Pulmonary artery endothelial cell (primary cell): Measurements from ENCODE around the gene CES4A. TPM values are rescaled to one million over a fixed set of nuclear protein-coding genes. Genes with fewer than 3 reads are reported as not detected.
"Not testable (repeated sequence)": the region's sequence is repeated elsewhere in the genome, so short reads cannot be mapped to it uniquely, and the experiment has no call there.

Source experiments
- DNase-seq: peaks from one replicate; pipeline ENCODE4 v3.0.0-alpha.2; 2011; ENCODE audit warnings: low read depth, low spot score
- total RNA-seq: library from RNA; depleted of rRNA; stranded (reverse); fragments of >200 nt; gene quantifications from 2 replicates; pipeline ENCODE4 v1.2.3, GENCODE V29; 2014

Gene CES4A
- total RNA-seq, 1 donor from 2014 or later: 0.59 TPM

DNA sequence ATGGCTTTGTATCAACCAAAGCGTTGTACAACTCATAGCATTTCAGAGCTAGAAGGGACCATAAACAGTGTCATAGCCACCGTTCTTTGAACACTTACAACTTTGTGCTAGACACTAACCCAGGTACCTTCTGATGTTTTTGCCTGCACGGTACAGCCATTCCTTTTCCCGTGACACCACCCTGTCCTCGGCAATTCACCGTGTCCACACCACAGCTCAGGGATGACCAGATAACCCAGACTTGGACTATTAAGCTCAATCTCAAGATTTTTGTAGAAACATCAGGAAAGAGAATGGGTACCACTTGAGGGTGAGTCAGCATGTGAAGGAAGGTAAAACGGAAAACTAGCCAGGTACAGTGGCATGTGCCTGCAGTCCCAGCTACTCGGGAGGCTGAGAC, 30.8 kb downstream of the CES4A start:
- DNase-seq: no peak

DNA sequence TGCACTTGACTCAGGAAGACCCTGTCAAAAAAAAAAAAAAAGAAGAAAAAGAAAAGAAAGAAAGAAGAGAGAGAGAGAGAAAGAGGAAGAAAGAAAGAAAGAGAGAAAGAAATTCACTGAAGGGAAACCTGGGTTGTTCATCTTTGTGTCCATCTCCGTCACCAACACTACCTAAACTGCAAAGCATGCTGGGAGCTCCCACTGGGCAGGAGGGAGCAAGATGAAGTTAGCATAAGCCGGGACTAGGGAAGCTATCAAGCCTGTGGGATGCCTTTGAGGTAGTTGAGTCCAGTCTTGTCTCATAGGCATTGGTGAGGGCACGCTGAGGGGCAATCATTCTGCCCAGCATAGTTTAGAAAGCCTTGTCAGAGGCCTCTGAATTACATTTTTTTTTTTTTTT, 32.9 kb downstream of the CES4A start:
- DNase-seq: no peak

DNA sequence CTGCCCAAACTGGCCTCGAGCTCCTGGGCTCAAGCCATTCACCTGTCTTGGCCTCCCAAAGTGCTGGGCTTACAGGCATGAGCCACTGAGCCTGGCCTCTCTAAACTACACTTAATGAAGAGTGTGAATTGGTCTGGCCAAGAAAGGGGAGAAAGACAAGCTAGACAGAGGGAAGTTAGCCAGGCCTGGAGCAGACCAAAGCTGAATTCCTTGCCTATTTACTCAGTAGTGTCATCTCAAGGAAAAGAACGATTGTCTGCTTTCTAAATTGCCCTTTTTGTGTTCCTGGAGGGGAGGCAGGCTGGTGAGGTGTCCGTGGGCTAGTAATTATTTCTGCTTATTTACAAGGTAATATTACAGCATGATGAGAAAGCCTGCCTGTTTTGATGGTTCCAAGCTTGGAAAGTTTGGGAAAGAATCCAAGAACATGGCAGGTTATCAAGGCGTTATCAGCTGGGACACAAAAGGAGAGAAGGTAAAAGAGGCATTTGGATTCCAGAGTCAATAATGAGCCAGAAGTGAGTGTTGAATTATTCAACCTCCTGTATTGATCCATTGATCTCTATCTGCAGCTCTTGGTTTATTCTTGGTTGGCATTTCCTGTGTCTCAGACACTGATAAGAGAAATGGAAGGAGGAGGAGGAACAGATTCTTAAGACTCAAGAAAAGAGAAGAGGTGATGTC, 34.3 kb downstream of the CES4A start:
- no peak for DNase-seq

DNA sequence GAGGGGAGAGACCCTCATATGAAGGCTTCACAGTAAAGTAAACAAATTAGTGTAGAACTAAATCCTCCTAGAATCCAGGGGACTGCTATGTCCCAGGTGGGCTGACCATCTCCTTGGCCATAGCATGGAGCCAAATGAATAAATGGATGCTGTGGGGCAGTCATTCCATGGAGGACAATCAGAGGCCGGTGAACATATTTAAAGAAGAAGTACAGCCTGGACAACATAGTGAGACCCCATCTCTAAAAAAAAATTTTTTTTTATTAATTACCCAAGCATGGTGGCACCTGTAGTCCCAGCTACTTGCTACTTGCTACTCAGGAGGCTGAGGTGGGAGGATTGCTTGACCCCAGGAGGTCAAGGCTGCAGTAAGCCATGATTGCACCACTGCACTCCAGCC, 35.3 kb downstream of the CES4A start:
- DNase-seq: no peak

DNA sequence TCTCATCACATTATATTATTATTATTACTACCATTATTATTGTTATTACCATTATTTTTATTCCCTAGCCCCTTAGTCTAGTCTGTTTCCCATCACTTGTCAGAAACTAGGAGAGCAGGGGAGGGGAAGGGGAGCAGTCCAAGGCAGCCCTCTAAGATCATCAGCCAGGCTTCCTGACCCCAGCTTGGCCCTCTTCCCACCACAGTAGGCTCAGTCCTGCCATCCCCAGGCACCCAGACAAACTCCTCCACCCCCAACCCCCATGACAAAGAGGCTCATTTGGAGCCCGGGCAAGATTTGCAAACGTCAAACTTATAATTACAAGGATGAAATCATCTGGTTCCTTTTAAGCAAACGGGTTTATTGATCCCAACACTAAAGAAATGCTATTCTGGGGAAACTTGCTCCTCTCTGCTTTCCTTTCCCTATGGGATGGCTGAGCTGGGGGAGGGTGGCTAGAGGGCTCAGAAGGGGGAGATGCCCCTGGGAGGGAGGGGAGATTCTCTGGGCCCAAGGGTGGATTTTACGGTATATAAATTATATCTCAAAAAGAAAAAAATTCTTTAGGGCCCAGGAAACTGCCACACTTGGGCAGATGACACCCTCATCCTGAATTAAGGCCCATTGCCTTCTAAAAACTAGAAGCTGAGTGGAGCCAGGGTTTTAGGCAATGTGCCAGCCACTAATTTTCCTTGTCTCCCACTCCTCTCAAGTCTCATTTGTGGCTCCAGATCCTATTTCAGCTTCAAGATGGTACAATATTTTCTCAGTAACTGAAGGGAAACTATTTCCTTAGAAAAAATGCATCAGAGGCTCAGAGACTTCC, 36.2 kb downstream of the CES4A start:
- DNase-seq: no peak

GRCh38 chr16:67025210-67025550, 36.8 kb downstream of the CES4A start:
- DNase-seq: no peak

DNA sequence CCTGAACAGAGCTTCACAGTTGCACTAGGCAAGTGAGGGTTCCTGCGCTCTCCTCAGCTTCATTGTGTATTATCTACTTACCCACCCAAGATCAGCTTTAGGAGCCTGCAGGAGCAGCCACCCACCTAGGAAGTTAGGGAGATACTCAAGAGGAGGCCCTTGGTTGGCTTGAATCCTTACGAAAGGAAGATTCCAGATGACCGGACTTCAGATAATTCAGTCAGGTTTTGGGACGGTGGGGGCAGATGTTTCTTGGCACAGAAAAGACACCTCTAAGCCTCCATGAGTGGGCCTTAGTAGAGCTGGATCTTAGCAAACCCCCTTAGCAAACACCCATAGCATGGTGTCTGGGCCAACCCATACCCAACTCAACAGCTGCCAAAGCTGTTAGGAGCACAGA, 38.2 kb downstream of the CES4A start:
- no peak for DNase-seq

- no peak for DNase-seq
Measured at GRCh38 chr16:67027046-67027445, 38.7 kb downstream of the CES4A start.

DNA sequence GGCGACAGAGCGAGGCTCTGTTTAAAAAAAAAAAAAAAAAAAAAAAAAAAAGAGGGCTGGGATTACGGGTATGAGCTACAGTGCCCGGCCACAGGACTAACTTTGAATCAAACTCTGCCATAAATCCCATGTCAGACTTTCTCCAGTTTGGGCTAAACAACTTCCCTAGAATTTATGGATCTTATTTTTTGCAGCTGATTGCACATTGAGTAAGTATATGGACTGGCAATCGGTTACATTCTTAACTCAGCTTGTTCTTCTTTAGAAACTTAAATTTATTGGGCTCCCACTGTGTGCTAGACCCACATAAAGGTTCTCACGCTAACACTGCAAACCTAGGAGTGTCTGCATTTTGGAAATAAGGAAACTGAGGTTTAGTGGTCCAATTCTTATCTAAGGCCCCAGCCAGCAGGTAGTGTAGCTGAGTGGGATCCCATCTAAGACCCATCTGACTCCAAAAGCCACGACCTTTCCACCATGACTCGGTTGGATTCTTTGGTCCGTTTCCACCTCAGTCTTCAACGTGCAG, 39.8 kb downstream of the CES4A start:
- DNase-seq: no peak

GRCh38 chr16:67028696-67029253, 40.4 kb downstream of the CES4A start, which contains the start of gene CBFB:
Gene CBFB (plus strand): TSS chr16:67029149. CDS start chr16:67029408, 259 bp downstream.
- peak; percentile 68 for DNase-seq

GRCh38 chr16:67029254-67030096, 41.1 kb downstream of the CES4A start:
- DNase-seq: no peak

GRCh38 chr16:67030221-67030962, 42.0 kb downstream of the CES4A start:
- no peak for DNase-seq

GRCh38 chr16:67034487-67034886, 46.1 kb downstream of the CES4A start:
- no peak for DNase-seq

- DNase-seq: no peak
Measured at GRCh38 chr16:67035364-67035763, 47.0 kb downstream of the CES4A start.

DNA sequence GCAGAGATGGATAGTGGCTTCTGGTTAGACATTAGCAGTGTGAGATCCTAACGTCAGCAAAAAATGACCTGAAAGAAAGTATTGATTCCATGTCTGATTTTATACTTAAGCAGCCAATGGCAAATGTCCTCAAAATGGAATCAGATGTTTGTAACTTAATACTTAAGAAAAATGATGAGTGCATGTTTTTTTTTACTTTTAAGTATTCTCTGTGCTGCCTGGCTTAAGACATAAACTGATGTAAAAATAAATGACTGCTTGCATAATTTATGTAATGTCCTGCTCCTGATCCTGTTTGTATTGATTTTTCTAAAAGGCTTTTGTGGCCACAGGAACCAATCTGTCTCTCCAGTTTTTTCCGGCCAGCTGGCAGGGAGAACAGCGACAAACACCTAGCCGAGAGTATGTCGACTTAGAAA, 47.9 kb downstream of the CES4A start:
- DNase-seq: no peak

GRCh38 chr16:67039260-67040020, 51.1 kb downstream of the CES4A start:
- DNase-seq: no peak

GRCh38 chr16:67040166-67040565, 51.8 kb downstream of the CES4A start:
- no peak for DNase-seq

- no peak for DNase-seq
Measured at GRCh38 chr16:67040906-67041305, 52.5 kb downstream of the CES4A start.

- not testable (repeated sequence) for DNase-seq
Measured at GRCh38 chr16:67041520-67041919, 53.1 kb downstream of the CES4A start.

GRCh38 chr16:67043420-67043819, 55.0 kb downstream of the CES4A start:
- no peak for DNase-seq
